ENCODE data around the gene TUT4. TPM values are rescaled to one million over a fixed set of nuclear protein-coding genes. Genes with fewer than 3 reads are reported as not detected.

TUT4 gene
- total RNA-seq, 1 experiment from 2014 or later: 67.4 TPM

DNA sequence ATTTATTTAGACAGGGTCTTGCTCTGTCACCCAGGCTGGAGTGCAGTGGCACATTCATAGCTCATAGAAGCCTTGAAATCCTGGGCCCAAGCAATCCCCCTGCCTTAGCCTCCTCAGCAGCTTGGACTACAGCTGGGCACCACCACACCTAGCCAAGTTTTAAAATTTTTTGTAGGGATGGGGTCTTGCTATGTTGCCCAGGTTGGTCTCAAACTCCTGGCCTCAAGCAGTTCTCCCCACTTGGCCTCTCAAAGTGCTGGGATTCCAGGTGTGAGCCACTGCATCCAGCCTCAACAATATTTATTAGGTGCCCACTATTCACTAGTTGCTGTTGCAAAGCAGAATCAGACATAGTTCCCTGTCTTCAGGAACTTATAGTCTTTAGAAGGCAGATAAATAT, 35.1 kb upstream of the TUT4 start:
- no peaks in the 10 kb centered on the region for H3K36me3 ChIP-seq (ENCODE audit: control insufficient read depth, insufficient read depth, low read length)
- no TSS peak for BruUV-seq (replicated peaks)
- intact Hi-C loops (cut with micrococcal nuclease; ENCODE audit: unreplicated experiment) (no loop called here), in situ Hi-C loops (cut with HindIII; ENCODE audit: low pct_unique_long_range_greater_than_20kb, low sequenced_read_pairs) (no loop called here)
- no peaks in the 10 kb centered on the region for H3K9me3 ChIP-seq (ENCODE audit: control insufficient read depth, insufficient read depth, low read depth, low read length)
- ATAC-seq: no peak
- no peak overlapping the region for H3K4me3 ChIP-seq (ENCODE audit: low read depth in 2 of 2, low read length in 2 of 2)
- no peak overlapping the region for H3K27ac ChIP-seq (ENCODE audit: low read length)
- H3K27me3 ChIP-seq (ENCODE audit: control insufficient read depth, insufficient read depth, low read length): no peaks in the 10 kb centered on the region; the same call in 1 of the 2 replicates
- TF ChIP-seq, protein P1, sequence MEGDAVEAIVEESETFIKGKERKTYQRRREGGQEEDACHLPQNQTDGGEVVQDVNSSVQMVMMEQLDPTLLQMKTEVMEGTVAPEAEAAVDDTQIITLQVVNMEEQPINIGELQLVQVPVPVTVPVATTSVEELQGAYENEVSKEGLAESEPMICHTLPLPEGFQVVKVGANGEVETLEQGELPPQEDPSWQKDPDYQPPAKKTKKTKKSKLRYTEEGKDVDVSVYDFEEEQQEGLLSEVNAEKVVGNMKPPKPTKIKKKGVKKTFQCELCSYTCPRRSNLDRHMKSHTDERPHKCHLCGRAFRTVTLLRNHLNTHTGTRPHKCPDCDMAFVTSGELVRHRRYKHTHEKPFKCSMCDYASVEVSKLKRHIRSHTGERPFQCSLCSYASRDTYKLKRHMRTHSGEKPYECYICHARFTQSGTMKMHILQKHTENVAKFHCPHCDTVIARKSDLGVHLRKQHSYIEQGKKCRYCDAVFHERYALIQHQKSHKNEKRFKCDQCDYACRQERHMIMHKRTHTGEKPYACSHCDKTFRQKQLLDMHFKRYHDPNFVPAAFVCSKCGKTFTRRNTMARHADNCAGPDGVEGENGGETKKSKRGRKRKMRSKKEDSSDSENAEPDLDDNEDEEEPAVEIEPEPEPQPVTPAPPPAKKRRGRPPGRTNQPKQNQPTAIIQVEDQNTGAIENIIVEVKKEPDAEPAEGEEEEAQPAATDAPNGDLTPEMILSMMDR (IDR thresholded peaks at IDR 0.05): no peak
- no peak for TF ChIP-seq REST (IDR thresholded peaks at IDR 0.05; ENCODE audit: insufficient read depth in 1 of 2, low read depth in 2 of 2, low read length in 1 of 2)
- no peak for TF ChIP-seq TCF7L2 (IDR thresholded peaks at IDR 0.05; ENCODE audit: low read depth, low read length)
- POLR2A ChIA-PET: no interaction called here
- no peaks in the 10 kb centered on the region for H3K4me1 ChIP-seq (ENCODE audit: control insufficient read depth, insufficient read depth, low read length)
- no peak for DNase-seq (ENCODE audit: low read depth, low spot score)
- CTCF ChIA-PET: no interaction called here

DNA sequence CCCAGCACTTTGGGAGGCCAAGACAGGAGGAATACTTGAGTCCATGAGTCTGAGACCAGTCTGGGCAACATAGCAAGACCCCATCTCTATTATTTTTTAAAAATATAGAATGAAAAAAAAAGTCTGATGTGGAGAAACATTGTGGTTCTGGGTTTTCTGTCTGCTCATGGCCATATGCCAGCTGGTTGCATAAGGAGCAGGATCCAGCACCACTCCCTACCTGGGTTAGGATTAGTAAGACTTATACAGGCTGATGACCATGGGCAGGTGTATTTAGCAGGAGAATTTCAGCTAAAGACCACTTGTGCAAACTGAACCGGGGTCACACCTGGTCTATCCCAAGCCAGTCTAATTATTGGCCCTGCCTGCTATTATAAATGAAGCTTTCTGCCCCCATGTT, 32.6 kb upstream of the TUT4 start:
- in situ Hi-C loops (cut with HindIII; ENCODE audit: low pct_unique_long_range_greater_than_20kb, low sequenced_read_pairs) (no loop called here), intact Hi-C loops (cut with micrococcal nuclease; ENCODE audit: unreplicated experiment) (no loop called here)
- ATAC-seq (no peak), DNase-seq (ENCODE audit: low read depth, low spot score) (no peak)
- Histone ChIP-seq H3K4me1 (ENCODE audit: control insufficient read depth, insufficient read depth, low read length) (no peaks in the 10 kb centered on the region), H3K27ac (ENCODE audit: low read length) (no peak overlapping the region), H3K9me3 (ENCODE audit: control insufficient read depth, insufficient read depth, low read depth, low read length) (no peaks in the 10 kb centered on the region), H3K4me3 (ENCODE audit: low read depth in 2 of 2, low read length in 2 of 2) (no peak overlapping the region), H3K27me3 (ENCODE audit: control insufficient read depth, insufficient read depth, low read length) (no peaks in the 10 kb centered on the region; the same call in 1 of the 2 replicates), H3K36me3 (ENCODE audit: control insufficient read depth, insufficient read depth, low read length) (no peaks in the 10 kb centered on the region)
- BruUV-seq (replicated peaks): no TSS peak
- no peak for TF ChIP-seq POLR2AphosphoS5 (IDR thresholded peaks at IDR 0.05; ENCODE audit: low read depth, low read length)
- TF ChIP-seq, protein P1 (IDR thresholded peaks at IDR 0.05): no peak
- TF ChIP-seq REST (IDR thresholded peaks at IDR 0.05; ENCODE audit: insufficient read depth in 1 of 2, low read depth in 2 of 2, low read length in 1 of 2): no peak
- no peak for TF ChIP-seq TCF7L2 (IDR thresholded peaks at IDR 0.05; ENCODE audit: low read depth, low read length)
- TF ChIP-seq SIN3A (IDR thresholded peaks at IDR 0.05; ENCODE audit: borderline replicate concordance, insufficient read depth, low read depth, low read length): no peak
- ChIA-PET POLR2A (no interaction called here), CTCF (no interaction called here)

All from Panc1 (cell line).